Stimulated activated CD4-positive, alpha-beta T cell treated with anti-CD3 and anti-CD28 coated beads, Interleukin-1b, Interleukin-23, amount 100 ng/mL, for 4 hours (primary cell): ENCODE measurements around the gene BMAL1.
"Not testable (repeated sequence)": the region's sequence is repeated elsewhere in the genome, so short reads cannot be mapped to it uniquely, and the experiment has no call there.

Experiments
- DNase-seq, 2 donors: peaks; one replicate each; pipeline ENCODE4 v3.0.0-alpha.2; 2020; ENCODE audit warnings: low read depth in 2 of 2

BMAL1 gene

GRCh38 chr11:13380731-13381130 lies 103.1 kb downstream of the BMAL1 start:
- no peak for DNase-seq

- no peak for DNase-seq
Measured at GRCh38 chr11:13382751-13383150, 105.2 kb downstream of the BMAL1 start.

GRCh38 chr11:13384908-13385640 lies 107.5 kb downstream of the BMAL1 start:
- DNase-seq = no peak

GRCh38 chr11:13386567-13386966 lies 109.0 kb downstream of the BMAL1 start:
- no peak for DNase-seq

GRCh38 chr11:13388741-13389140 lies 111.2 kb downstream of the BMAL1 start:
- DNase-seq = no peak

GRCh38 chr11:13391217-13391616 lies 113.6 kb downstream of the BMAL1 start:
- DNase-seq = no peak

GRCh38 chr11:13398335-13398734 lies 120.7 kb downstream of the BMAL1 start:
- not testable (repeated sequence) for DNase-seq

GRCh38 chr11:13405220-13405619 lies 127.6 kb downstream of the BMAL1 start:
- DNase-seq = no peak

GRCh38 chr11:13415201-13415600 lies 137.6 kb downstream of the BMAL1 start:
- DNase-seq = no peak

DNA sequence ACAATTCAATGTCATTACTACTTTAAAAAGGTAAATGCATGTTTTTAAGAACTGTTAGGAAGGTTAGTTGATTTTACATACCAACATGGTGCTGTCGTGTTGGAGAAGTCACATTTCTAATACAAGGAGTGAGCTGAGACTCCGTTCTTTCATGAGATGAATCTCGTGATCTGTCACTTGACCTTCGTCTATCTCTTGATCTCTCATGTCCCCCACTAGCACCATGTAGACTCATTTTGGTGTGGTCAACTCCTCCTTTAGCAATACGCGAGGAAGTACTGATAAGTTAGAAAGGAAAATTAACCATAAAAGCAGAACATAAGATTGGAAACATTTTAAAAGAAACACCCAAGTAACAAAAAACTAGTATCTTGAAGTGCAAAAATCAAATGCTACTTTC lies 144.0 kb downstream of the BMAL1 start:
- no peak for DNase-seq

DNA sequence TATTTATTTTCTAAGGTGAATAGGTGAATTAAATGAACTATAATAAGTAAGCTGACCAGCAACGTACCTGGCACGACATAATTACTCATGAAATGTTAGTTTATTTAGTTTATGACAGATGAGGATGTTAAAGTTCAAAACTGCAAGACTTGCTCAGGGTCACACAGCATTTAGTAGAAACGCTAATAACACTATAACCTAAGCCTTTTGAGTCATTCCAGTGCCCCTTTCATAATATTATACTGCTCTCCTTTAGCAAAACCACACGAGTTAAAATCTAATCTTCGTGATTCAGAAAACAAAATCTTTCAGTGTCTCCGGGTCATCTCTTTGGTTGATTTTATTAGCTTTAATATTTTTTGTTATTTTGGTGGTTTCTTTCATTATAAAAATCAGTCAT lies 145.8 kb downstream of the BMAL1 start:
- DNase-seq = no peak

- no peak for DNase-seq
Measured at GRCh38 chr11:13427440-13427839, 149.8 kb downstream of the BMAL1 start.

- no peak for DNase-seq
Measured at GRCh38 chr11:13429288-13429687, 151.7 kb downstream of the BMAL1 start.

DNA sequence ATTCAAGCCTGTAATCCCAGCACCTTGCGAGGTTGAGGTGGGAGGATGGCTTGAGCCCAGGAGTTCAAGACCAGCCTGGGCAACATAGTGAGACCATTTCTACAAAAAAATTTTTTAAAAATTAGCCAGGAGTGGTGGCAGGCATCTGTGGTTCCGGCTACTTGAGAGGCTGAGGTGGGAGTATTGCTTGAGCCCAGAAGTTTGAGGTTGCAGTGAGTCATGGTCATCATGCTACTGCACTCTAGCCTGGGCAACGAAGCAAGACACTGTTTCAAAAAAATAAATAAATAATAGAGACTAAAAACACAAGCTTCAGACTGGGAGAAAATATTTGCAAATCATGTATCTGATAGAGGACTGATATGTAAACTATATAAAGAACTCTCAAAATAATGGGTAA lies 152.2 kb downstream of the BMAL1 start:
- no peak for DNase-seq

DNA sequence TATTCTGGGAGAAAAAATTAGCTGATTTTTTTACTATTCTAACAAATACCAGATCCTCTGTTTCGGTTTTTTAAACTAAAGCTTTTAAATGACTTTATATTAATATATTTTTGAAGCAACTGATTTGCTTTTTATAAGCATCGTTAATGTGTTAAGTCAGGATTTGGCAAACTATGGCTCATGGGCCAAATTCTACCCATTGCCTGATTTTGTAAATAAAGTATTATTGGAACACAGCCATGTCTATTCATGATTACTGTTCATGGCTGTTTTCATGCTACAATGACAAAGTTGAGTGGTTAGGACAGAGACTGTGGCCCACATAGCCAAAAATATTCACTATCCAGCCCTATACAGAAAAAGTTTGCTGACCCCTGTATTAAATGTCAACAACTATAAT lies 155.8 kb downstream of the BMAL1 start:
- no peak for DNase-seq

DNA sequence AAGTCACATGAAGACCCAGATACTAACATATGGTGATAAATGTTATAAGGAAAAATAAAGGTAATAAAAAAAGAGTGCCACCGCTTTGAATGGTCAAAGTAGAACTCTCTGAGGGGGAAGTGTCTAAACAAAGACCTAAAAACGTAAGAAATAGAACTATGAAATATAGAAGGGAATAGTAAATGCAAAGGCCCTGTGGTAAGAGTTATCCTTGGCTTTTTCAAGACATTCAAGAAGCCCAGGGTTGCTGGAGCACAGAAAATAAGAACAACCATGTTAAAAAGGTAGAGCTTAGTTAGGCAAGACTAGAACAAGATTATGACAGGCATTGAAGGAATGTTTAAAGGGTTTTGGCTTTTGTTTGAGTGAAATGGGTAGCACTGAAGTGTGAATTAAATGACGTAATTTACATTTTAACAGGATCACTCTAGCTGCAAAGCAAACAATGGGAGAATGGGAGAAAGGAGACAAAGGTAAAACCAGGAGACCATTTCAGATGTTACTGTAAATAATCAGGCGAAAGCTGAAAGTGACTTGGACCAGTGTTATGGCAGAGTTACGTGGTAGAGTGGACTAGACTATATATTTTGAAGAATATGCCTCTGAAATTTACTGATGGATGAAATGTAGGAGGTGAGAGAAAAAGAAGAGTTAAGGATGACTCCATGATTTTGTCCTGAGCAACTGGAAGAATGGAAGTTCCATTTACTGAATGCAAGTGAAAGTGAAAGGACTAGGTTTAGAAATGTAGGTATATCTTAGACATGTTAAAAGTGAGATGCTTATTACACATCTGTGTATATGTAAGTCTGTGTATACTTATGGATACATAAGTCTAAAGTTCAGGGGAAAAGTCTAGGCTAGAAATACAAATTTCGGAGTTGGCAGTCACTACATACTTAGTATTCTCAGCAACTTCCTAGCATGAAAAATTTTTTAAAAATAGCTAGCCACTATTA lies 156.9 kb downstream of the BMAL1 start:
- no peak for DNase-seq

GRCh38 chr11:13436836-13437235 lies 159.2 kb downstream of the BMAL1 start:
- not testable (repeated sequence) for DNase-seq
